NCI-H2081 (cell line): ENCODE measurements around the gene HBG1.
A peak's percentile ranks its signal among the peaks of the same experiment; 100 is the strongest.
"Not testable (repeated sequence)": the region's sequence is repeated elsewhere in the genome, so short reads cannot be mapped to it uniquely, and the experiment has no call there.

Source experiments
- DNase-seq, 2 experiments: peaks; one replicate each; lab custom pipeline; 2025; lab: John Stamatoyannopoulos, UW

The HBG1 gene

GRCh38 chr11:5249807-5250396 lies at the start of gene HBG1:
Gene HBG1, minus strand, starts transcription at chr11:5249857. Its CDS starts 53 bp downstream, at chr11:5249804.
- DNase-seq, result not testable (repeated sequence)

- DNase-seq, result no peak
Observed at GRCh38 chr11:5298451-5298850, 48.8 kb upstream of the HBG1 start.

GRCh38 chr11:5297721-5298323 lies 48.2 kb upstream of the HBG1 start:
- DNase-seq, result no peak

GRCh38 chr11:5294342-5294995 lies 44.8 kb upstream of the HBG1 start:
- DNase-seq, result not testable (repeated sequence)

GRCh38 chr11:5293028-5293427 lies 43.4 kb upstream of the HBG1 start:
- peak in 1 of 2 experiments; percentile 2 for DNase-seq

- DNase-seq, result no peak
Observed at GRCh38 chr11:5291207-5291838, 41.7 kb upstream of the HBG1 start.

- DNase-seq, result no peak
Observed at GRCh38 chr11:5290106-5290505, 40.4 kb upstream of the HBG1 start.

GRCh38 chr11:5289696-5290095 lies 40.0 kb upstream of the HBG1 start:
- DNase-seq, result no peak

GRCh38 chr11:5288906-5289550 lies 39.4 kb upstream of the HBG1 start:
- DNase-seq, result no peak

- no peak for DNase-seq
Observed at GRCh38 chr11:5288108-5288905, 38.6 kb upstream of the HBG1 start.

- no peak for DNase-seq
Observed at GRCh38 chr11:5286901-5287300, 37.2 kb upstream of the HBG1 start.

- DNase-seq, result no peak
Observed at GRCh38 chr11:5286351-5286750, 36.7 kb upstream of the HBG1 start.

- DNase-seq, result no peak
Observed at GRCh38 chr11:5285703-5286340, 36.2 kb upstream of the HBG1 start.

GRCh38 chr11:5284637-5285036 lies 35.0 kb upstream of the HBG1 start:
- DNase-seq, result no peak

- no peak for DNase-seq
Observed at GRCh38 chr11:5283882-5284281, 34.2 kb upstream of the HBG1 start.

- no peak for DNase-seq
Observed at GRCh38 chr11:5283086-5283485, 33.4 kb upstream of the HBG1 start.

- DNase-seq, result no peak
Observed at GRCh38 chr11:5282628-5283027, 33.0 kb upstream of the HBG1 start.

GRCh38 chr11:5281596-5281995 lies 31.9 kb upstream of the HBG1 start:
- no peak for DNase-seq

GRCh38 chr11:5280582-5281102 lies 31.0 kb upstream of the HBG1 start:
- DNase-seq, result peak in 1 of 2 experiments; percentile 5

- no peak for DNase-seq
Observed at GRCh38 chr11:5279471-5280090, 29.9 kb upstream of the HBG1 start.
